SK-N-MC (cell line): ENCODE data around the gene ZNF207.

ENCODE experiments used
- DNase-seq: peaks from one replicate; pipeline ENCODE4 v3.0.0-alpha.2; 2011; ENCODE audit warnings: low read depth, low spot score
- H3K27ac ChIP-seq: fragments of 200-600 bp; sonication (generic); 2 replicates; pipeline ENCODE4 v1.5.1; 2016; ENCODE audit warnings: mixed run types
- H3K36me3 ChIP-seq: fragments of 200-600 bp; sonication (generic); 2 replicates; pipeline ENCODE4 v1.6.1; 2017; ENCODE audit warnings: antibody characterized with exemption, low read length, mixed read lengths; ENCODE audit not compliant: insufficient read depth
- H3K4me3 ChIP-seq: fragments of 200-600 bp; sonication (generic); 2 replicates; pipeline ENCODE4 v1.5.1; 2016
- H3K9ac ChIP-seq: fragments of 200-600 bp; sonication (generic); 2 replicates; pipeline ENCODE4 v1.8.0; 2017; ENCODE audit warnings: mixed run types, mixed read lengths; ENCODE audit not compliant: insufficient read length
- H3K9me3 ChIP-seq: fragments of 200-600 bp; sonication (generic); 2 replicates; pipeline ENCODE4 v1.6.1; 2017; ENCODE audit warnings: low read depth, mild to moderate bottlenecking, antibody characterized with exemption, low read length, moderate library complexity, mixed read lengths
- EZH2 ChIP-seq: fragments of 200-600 bp; sonication (generic); IDR thresholded peaks from one replicate; pipeline ENCODE4 v1.6.1; 2017; ENCODE audit warnings: antibody characterized with exemption
- FOXP2 ChIP-seq: optimal IDR thresholded peaks from 2 replicates; pipeline ENCODE3; 2011; ENCODE audit warnings: mild to moderate bottlenecking, moderate library complexity; ENCODE audit not compliant: insufficient read depth; ENCODE audit errors: extremely low read length, control extremely low read depth
- POLR2AphosphoS5 ChIP-seq: IDR thresholded peaks from 2 replicates; pipeline ENCODE4 v1.6.1; 2012; ENCODE audit warnings: mild to moderate bottlenecking, low read depth, low read length, borderline replicate concordance

The ZNF207 gene

DNA sequence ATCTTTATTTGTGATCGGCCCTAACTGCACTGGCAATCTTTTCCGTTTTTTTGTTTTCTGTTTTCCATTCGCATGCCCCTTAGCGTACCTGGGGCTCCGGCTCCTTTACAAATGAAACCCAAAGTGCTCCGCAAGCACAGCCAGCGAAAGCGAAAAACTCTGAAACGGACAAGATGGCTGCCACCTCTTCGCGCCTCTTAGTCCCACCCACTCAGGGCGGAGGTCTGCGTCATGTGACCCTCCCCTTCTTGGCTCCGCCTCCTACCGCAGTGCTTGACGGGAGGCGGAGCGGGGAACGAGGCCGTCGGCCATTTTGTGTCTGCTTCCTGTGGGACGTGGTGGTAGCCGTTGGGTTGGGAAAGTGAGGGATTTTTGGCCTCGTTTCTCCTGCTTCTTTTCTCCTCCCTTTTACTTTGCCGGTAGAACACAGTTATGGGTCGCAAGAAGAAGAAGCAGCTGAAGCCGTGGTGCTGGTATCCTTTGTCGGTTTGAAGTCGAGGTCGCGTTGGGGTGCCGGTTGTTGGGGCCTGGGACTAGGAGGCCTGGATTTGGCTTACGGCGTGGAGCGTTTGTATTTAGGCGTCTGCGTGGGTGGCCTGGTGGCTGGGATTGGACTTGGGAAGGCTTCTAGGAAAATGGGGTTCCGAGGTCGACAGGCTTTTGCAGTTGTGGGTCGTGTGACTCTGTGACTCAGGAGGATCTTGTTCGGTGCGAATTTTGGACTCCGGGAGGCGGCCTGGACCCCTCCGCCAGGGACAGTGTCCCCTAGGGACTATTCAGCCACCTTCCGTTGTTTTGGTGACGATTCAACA, at the start of gene ZNF207:
Gene ZNF207, plus strand, starts transcription at position 304 of the 812 bp plus-strand sequence. Its CDS starts 129 bp downstream, at position 433.
- peak; percentile 86 for DNase-seq
- Histone ChIP-seq H3K9me3 (no peaks in the 10 kb centered on the region), H3K4me3 (peak within 1 kb of the TSS; percentile 90), H3K36me3 (peaks cover 38% of the 10 kb centered on the region), H3K27ac (peak within 1 kb of the TSS; percentile 96), H3K9ac (peak within 1 kb of the TSS; percentile 99)
- TF ChIP-seq FOXP2: no peak
- TF ChIP-seq POLR2AphosphoS5: peak; percentile 98

DNA sequence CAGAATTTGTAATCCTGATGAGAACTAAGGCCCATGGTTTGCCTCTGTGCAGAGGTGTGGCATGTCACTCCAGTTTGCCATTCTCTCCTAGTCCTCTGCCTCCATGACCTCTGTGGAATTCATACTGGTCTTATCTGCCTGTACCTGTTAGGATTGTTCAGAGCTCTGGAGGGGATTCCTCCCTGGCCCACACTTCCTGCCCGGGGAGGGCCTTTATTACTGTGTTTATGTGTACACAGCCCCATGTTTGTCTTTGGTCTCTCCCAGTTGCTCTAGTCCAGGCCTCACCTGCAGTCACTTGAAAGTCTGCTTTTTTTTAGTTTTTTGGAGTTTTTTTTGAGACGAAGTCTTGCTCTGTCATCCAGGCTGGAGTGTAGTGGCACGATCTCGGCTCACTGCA, 47.9 kb upstream of the ZNF207 start:
- H3K27ac ChIP-seq: no peak overlapping the region
- no peaks in the 10 kb centered on the region for H3K36me3 ChIP-seq
- H3K4me3 ChIP-seq: no peak overlapping the region
- no peak overlapping the region for H3K9ac ChIP-seq
- no peak for TF ChIP-seq FOXP2
- no peak for TF ChIP-seq POLR2AphosphoS5
- TF ChIP-seq EZH2: no peak
- DNase-seq: no peak
- H3K9me3 ChIP-seq: no peaks in the 10 kb centered on the region

DNA sequence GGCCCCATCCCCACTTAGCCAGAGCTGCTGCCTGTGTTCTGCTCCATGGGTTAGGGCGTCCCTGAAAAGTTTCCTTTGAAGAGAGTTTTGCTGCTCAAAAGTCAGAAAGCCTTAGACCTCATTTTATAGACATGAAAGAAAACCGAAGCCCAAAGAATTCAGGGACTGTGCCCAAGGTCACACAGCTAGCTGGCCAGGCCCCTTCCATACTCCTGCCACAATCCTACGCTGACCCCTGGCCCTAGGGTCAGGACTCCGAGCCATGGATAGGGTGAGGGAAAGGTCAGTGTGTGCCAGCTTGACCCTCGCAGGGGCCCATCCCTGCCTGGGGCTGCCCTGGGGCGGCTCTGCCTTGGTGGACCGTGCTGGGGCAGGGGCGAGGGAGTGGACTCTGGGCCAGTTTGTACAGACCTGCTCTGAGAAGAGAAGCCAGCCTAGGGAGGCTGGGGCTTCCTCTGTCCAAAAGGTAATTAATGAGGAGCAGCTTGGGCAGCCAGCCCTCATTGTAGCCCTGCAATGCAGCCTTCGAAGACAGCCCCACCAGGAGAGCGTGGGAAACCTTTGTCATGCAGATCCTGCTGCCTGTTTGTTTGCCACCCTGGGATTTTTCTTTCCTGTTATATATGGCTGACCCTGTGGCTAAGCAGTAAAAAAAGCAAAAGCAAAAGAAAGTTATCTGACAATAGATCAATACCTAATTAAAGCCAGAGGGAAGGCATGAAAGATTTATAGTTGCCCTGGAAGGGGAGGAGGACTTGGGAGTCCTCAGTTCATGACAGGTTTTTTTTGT, 46.9 kb upstream of the ZNF207 start:
- no peak overlapping the region for H3K27ac ChIP-seq
- no peaks in the 10 kb centered on the region for H3K9me3 ChIP-seq
- no peak overlapping the region for H3K4me3 ChIP-seq
- TF ChIP-seq EZH2 (no peak), FOXP2 (no peak), POLR2AphosphoS5 (no peak)
- DNase-seq: no peak
- H3K9ac ChIP-seq: no peak overlapping the region
- no peaks in the 10 kb centered on the region for H3K36me3 ChIP-seq

GRCh38 chr17:32303781-32304288, 46.1 kb upstream of the ZNF207 start:
- no peak overlapping the region for H3K9ac ChIP-seq
- no peaks in the 10 kb centered on the region for H3K9me3 ChIP-seq
- no peak overlapping the region for H3K27ac ChIP-seq
- TF ChIP-seq FOXP2 (no peak), POLR2AphosphoS5 (no peak), EZH2 (no peak)
- H3K36me3 ChIP-seq: no peaks in the 10 kb centered on the region
- no peak for DNase-seq
- H3K4me3 ChIP-seq: no peak overlapping the region

DNA sequence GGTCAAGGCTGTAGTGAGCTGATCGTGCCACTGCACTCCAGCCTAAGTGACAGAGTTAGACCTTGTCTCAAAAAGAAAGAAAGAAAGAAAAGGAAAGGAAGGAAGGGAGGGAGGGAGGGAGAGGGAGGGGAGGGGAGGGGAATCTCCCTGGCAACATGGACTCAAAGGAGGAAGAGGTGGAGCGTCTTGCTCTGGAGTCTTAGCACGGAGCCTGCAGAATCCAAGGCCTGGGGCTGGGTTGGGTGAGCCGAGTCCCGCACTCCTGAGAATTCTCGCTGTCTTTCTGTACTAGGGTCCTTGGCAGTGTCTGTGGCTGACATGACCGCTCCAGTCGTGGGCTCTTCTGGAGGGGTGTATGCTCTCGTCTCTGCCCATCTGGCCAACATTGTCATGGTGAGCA, 44.9 kb upstream of the ZNF207 start:
- no peak for DNase-seq
- no peaks in the 10 kb centered on the region for H3K9me3 ChIP-seq
- no peak overlapping the region for H3K4me3 ChIP-seq
- H3K9ac ChIP-seq: no peak overlapping the region
- no peaks in the 10 kb centered on the region for H3K36me3 ChIP-seq
- TF ChIP-seq EZH2 (no peak), POLR2AphosphoS5 (no peak), FOXP2 (no peak)
- no peak overlapping the region for H3K27ac ChIP-seq

- Histone ChIP-seq H3K4me3 (no peak overlapping the region), H3K9ac (no peak overlapping the region), H3K36me3 (no peaks in the 10 kb centered on the region), H3K27ac (no peak overlapping the region), H3K9me3 (no peaks in the 10 kb centered on the region)
- TF ChIP-seq POLR2AphosphoS5: no peak
- no peak for TF ChIP-seq FOXP2
- TF ChIP-seq EZH2: no peak
- no peak for DNase-seq
These were observed 42.3 kb upstream of the ZNF207 start for GRCh38 chr17:32307658-32308057.

- H3K9ac ChIP-seq: no peak overlapping the region
- H3K4me3 ChIP-seq: peak overlapping the region; percentile 53; the same call in 1 of the 2 replicates
- no peak for DNase-seq
- H3K36me3 ChIP-seq: no peaks in the 10 kb centered on the region
- no peaks in the 10 kb centered on the region for H3K9me3 ChIP-seq
- H3K27ac ChIP-seq: no peak overlapping the region
- TF ChIP-seq EZH2 (no peak), FOXP2 (no peak), POLR2AphosphoS5 (no peak)
These were observed 38.9 kb upstream of the ZNF207 start for GRCh38 chr17:32311028-32311536.

GRCh38 chr17:32314636-32315035, 35.3 kb upstream of the ZNF207 start:
- Histone ChIP-seq H3K4me3 (no peak overlapping the region), H3K27ac (no peak overlapping the region), H3K36me3 (no peaks in the 10 kb centered on the region), H3K9ac (no peak overlapping the region), H3K9me3 (no peaks in the 10 kb centered on the region)
- DNase-seq: no peak
- no peak for TF ChIP-seq EZH2
- TF ChIP-seq FOXP2: no peak
- no peak for TF ChIP-seq POLR2AphosphoS5
